ENCODE results near the gene SERPINA4.
"Not testable (repeated sequence)": the region's sequence is repeated elsewhere in the genome, so short reads cannot be mapped to it uniquely, and the experiment has no call there.

Gene SERPINA4

GRCh38 chr14:94596361-94596760, 35.1 kb downstream of the SERPINA4 start:
- H3K9ac ChIP-seq (ENCODE audit: low read length in 5 of 5) = no peak overlapping the region
- H3K4me3 ChIP-seq (ENCODE audit: low read depth in 1 of 5, low read length in 5 of 5) = no peak overlapping the region
- H3K9me3 ChIP-seq (ENCODE audit: control insufficient read depth in 5 of 5, low read length in 5 of 5) = no peaks in the 10 kb centered on the region
- no peak overlapping the region for H3K27ac ChIP-seq (ENCODE audit: low read depth, low read length)
- no peaks in the 10 kb centered on the region for H3K36me3 ChIP-seq (ENCODE audit: control insufficient read depth in 5 of 5, insufficient read depth in 5 of 5, low read length in 5 of 5)
- peaks cover 0 to 18% (median 16%) of the 10 kb centered on the region in 5 donors for H3K4me1 ChIP-seq (ENCODE audit: control insufficient read depth in 5 of 5, insufficient read depth in 5 of 5, low read length in 5 of 5)
- peaks cover 0 to 17% (median 4%) of the 10 kb centered on the region in 5 donors for H3K27me3 ChIP-seq (ENCODE audit: control insufficient read depth in 5 of 5, insufficient read depth in 4 of 5, low read length in 5 of 5)

GRCh38 chr14:94597788-94598187, 36.5 kb downstream of the SERPINA4 start:
- H3K27me3 ChIP-seq (ENCODE audit: control insufficient read depth in 5 of 5, insufficient read depth in 4 of 5, low read length in 5 of 5) = peaks cover 0 to 17% (median 4%) of the 10 kb centered on the region in 5 donors
- peaks cover 1 to 27% (median 20%) of the 10 kb centered on the region in 5 donors for H3K4me1 ChIP-seq (ENCODE audit: control insufficient read depth in 5 of 5, insufficient read depth in 5 of 5, low read length in 5 of 5)
- H3K9me3 ChIP-seq (ENCODE audit: control insufficient read depth in 5 of 5, low read length in 5 of 5) = no peaks in the 10 kb centered on the region
- no peaks in the 10 kb centered on the region for H3K36me3 ChIP-seq (ENCODE audit: control insufficient read depth in 5 of 5, insufficient read depth in 5 of 5, low read length in 5 of 5)
- H3K27ac ChIP-seq (ENCODE audit: low read depth, low read length) = no peak overlapping the region
- H3K4me3 ChIP-seq (ENCODE audit: low read depth in 1 of 5, low read length in 5 of 5) = no peak overlapping the region
- no peak overlapping the region for H3K9ac ChIP-seq (ENCODE audit: low read length in 5 of 5)

DNA sequence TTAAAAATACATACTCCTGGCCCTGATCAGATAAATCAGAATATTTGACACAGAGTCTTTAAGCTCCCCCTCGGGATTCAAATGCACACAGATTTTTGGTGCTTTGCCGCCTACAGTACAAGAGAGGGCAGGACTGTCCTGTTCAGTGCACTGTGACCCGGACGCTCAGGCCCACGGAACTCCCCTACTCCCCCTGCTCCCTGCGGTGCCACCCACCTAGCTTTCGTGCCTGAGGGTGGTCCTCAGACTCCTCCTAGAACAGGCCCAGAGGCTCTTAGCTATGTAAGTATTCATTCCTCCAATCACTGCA, 37.2 kb downstream of the SERPINA4 start:
- Histone ChIP-seq H3K36me3 (ENCODE audit: control insufficient read depth in 5 of 5, insufficient read depth in 5 of 5, low read length in 5 of 5) (no peaks in the 10 kb centered on the region), H3K27ac (ENCODE audit: low read depth, low read length) (no peak overlapping the region), H3K9ac (ENCODE audit: low read length in 5 of 5) (no peak overlapping the region), H3K4me3 (ENCODE audit: low read depth in 1 of 5, low read length in 5 of 5) (no peak overlapping the region), H3K27me3 (ENCODE audit: control insufficient read depth in 5 of 5, insufficient read depth in 4 of 5, low read length in 5 of 5) (peaks cover 0 to 17% (median 4%) of the 10 kb centered on the region in 5 donors), H3K4me1 (ENCODE audit: control insufficient read depth in 5 of 5, insufficient read depth in 5 of 5, low read length in 5 of 5) (peaks cover 1 to 27% (median 20%) of the 10 kb centered on the region in 5 donors), H3K9me3 (ENCODE audit: control insufficient read depth in 5 of 5, low read length in 5 of 5) (no peaks in the 10 kb centered on the region)

GRCh38 chr14:94598816-94599655, 37.8 kb downstream of the SERPINA4 start:
- Histone ChIP-seq H3K4me1 (ENCODE audit: control insufficient read depth in 5 of 5, insufficient read depth in 5 of 5, low read length in 5 of 5) (peaks cover 1 to 27% (median 20%) of the 10 kb centered on the region in 5 donors), H3K27me3 (ENCODE audit: control insufficient read depth in 5 of 5, insufficient read depth in 4 of 5, low read length in 5 of 5) (peaks cover 0 to 17% (median 4%) of the 10 kb centered on the region in 5 donors), H3K36me3 (ENCODE audit: control insufficient read depth in 5 of 5, insufficient read depth in 5 of 5, low read length in 5 of 5) (no peaks in the 10 kb centered on the region), H3K27ac (ENCODE audit: low read depth, low read length) (no peak overlapping the region), H3K4me3 (ENCODE audit: low read depth in 1 of 5, low read length in 5 of 5) (no peak overlapping the region), H3K9me3 (ENCODE audit: control insufficient read depth in 5 of 5, low read length in 5 of 5) (no peaks in the 10 kb centered on the region), H3K9ac (ENCODE audit: low read length in 5 of 5) (no peak overlapping the region)

DNA sequence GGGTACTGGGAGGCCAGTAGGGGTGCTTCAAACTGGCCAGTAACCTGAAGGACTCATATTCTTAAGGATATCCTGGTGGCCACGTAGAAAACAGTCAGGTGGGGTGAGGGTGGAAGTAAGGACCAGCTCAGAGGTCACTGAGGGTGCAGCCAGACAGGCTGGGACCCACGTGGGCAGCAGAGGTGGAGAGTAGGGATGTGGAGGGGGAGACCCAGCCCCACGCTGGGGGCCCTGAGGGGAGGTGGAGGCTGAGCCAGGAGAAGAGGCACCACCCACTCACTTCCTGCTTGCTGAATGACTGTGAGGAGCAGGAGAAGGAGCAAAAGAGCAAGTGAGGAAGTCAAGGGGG, 38.4 kb downstream of the SERPINA4 start:
- Histone ChIP-seq H3K4me3 (ENCODE audit: low read depth in 1 of 5, low read length in 5 of 5) (no peak overlapping the region), H3K36me3 (ENCODE audit: control insufficient read depth in 5 of 5, insufficient read depth in 5 of 5, low read length in 5 of 5) (no peaks in the 10 kb centered on the region), H3K9me3 (ENCODE audit: control insufficient read depth in 5 of 5, low read length in 5 of 5) (no peaks in the 10 kb centered on the region), H3K27ac (ENCODE audit: low read depth, low read length) (no peak overlapping the region), H3K9ac (ENCODE audit: low read length in 5 of 5) (no peak overlapping the region), H3K4me1 (ENCODE audit: control insufficient read depth in 5 of 5, insufficient read depth in 5 of 5, low read length in 5 of 5) (peaks cover 1 to 27% (median 20%) of the 10 kb centered on the region in 5 donors), H3K27me3 (ENCODE audit: control insufficient read depth in 5 of 5, insufficient read depth in 4 of 5, low read length in 5 of 5) (peaks cover 0 to 17% (median 2%) of the 10 kb centered on the region in 5 donors)

- Histone ChIP-seq H3K4me1 (ENCODE audit: control insufficient read depth in 5 of 5, insufficient read depth in 5 of 5, low read length in 5 of 5) (peaks cover 1 to 27% (median 20%) of the 10 kb centered on the region in 5 donors), H3K4me3 (ENCODE audit: low read depth in 1 of 5, low read length in 5 of 5) (no peak overlapping the region), H3K27me3 (ENCODE audit: control insufficient read depth in 5 of 5, insufficient read depth in 4 of 5, low read length in 5 of 5) (peaks cover 0 to 17% (median 0%) of the 10 kb centered on the region in 5 donors), H3K36me3 (ENCODE audit: control insufficient read depth in 5 of 5, insufficient read depth in 5 of 5, low read length in 5 of 5) (no peaks in the 10 kb centered on the region), H3K9me3 (ENCODE audit: control insufficient read depth in 5 of 5, low read length in 5 of 5) (no peaks in the 10 kb centered on the region), H3K27ac (ENCODE audit: low read depth, low read length) (peak overlapping the region; percentile 35), H3K9ac (ENCODE audit: low read length in 5 of 5) (no peak overlapping the region)
Observed at GRCh38 chr14:94600148-94600545, 38.9 kb downstream of the SERPINA4 start.

DNA sequence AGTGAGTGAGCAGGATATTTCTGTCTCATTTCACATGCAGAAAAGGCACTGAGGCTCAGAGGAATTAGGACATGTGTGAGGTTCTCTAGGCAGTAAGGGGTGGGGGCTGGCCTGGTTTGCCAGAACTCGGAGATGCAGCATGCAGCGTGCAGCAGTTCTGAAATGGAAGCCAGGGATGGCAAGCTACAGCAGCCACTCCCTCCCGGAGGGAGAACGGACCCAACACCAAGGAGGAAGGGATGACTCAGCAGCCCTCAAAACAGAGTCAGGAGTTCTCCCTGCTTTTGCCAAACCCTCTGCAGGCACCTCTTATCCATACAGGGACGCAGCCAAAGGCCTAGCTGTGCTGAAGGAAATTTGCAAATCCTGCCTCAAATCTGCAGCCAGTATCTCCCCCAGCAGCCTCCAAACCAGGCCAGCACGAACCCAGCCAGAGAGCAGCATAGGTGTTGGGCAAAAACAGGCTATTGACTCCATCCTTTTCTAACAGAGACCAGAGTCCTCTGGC, 40.7 kb downstream of the SERPINA4 start:
- Histone ChIP-seq H3K36me3 (ENCODE audit: control insufficient read depth in 5 of 5, insufficient read depth in 5 of 5, low read length in 5 of 5) (no peaks in the 10 kb centered on the region), H3K4me1 (ENCODE audit: control insufficient read depth in 5 of 5, insufficient read depth in 5 of 5, low read length in 5 of 5) (peaks cover 1 to 27% (median 20%) of the 10 kb centered on the region in 5 donors), H3K4me3 (ENCODE audit: low read depth in 1 of 5, low read length in 5 of 5) (no peak overlapping the region), H3K27me3 (ENCODE audit: control insufficient read depth in 5 of 5, insufficient read depth in 4 of 5, low read length in 5 of 5) (peaks cover 0 to 17% (median 1%) of the 10 kb centered on the region in 5 donors), H3K27ac (ENCODE audit: low read depth, low read length) (no peak overlapping the region), H3K9me3 (ENCODE audit: control insufficient read depth in 5 of 5, low read length in 5 of 5) (no peaks in the 10 kb centered on the region), H3K9ac (ENCODE audit: low read length in 5 of 5) (no peak overlapping the region)

DNA sequence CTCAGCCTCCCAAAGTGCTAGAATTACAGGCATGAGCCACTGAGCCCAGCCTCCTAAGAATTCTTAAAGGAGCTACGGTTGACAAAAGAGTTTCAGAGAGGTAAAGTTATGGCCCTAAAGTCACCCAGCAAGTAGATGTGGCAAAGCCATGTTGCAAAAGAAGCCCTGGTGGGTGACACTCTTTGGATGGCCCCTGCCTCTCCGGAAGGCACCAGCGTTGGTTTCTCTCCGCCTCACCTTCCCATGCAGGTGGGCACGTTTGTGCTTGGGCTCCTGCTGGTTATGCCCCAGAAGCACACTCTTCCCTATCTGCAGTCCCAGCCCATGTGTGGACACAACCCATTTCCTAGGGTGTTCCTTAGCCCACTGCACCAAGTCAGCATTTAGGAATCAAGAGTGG, 41.5 kb downstream of the SERPINA4 start:
- Histone ChIP-seq H3K9ac (ENCODE audit: low read length in 5 of 5) (no peak overlapping the region), H3K27ac (ENCODE audit: low read depth, low read length) (no peak overlapping the region), H3K27me3 (ENCODE audit: control insufficient read depth in 5 of 5, insufficient read depth in 4 of 5, low read length in 5 of 5) (peaks cover 0 to 14% (median 2%) of the 10 kb centered on the region in 5 donors), H3K4me3 (ENCODE audit: low read depth in 1 of 5, low read length in 5 of 5) (no peak overlapping the region), H3K9me3 (ENCODE audit: control insufficient read depth in 5 of 5, low read length in 5 of 5) (no peaks in the 10 kb centered on the region), H3K36me3 (ENCODE audit: control insufficient read depth in 5 of 5, insufficient read depth in 5 of 5, low read length in 5 of 5) (no peaks in the 10 kb centered on the region), H3K4me1 (ENCODE audit: control insufficient read depth in 5 of 5, insufficient read depth in 5 of 5, low read length in 5 of 5) (peaks cover 1 to 27% (median 20%) of the 10 kb centered on the region in 5 donors)

GRCh38 chr14:94605361-94605760, 44.1 kb downstream of the SERPINA4 start:
- Histone ChIP-seq H3K4me1 (ENCODE audit: control insufficient read depth in 5 of 5, insufficient read depth in 5 of 5, low read length in 5 of 5) (peaks cover 0 to 11% (median 8%) of the 10 kb centered on the region in 5 donors), H3K9me3 (ENCODE audit: control insufficient read depth in 5 of 5, low read length in 5 of 5) (no peaks in the 10 kb centered on the region), H3K36me3 (ENCODE audit: control insufficient read depth in 5 of 5, insufficient read depth in 5 of 5, low read length in 5 of 5) (no peaks in the 10 kb centered on the region), H3K4me3 (ENCODE audit: low read depth in 1 of 5, low read length in 5 of 5) (no peak overlapping the region), H3K27me3 (ENCODE audit: control insufficient read depth in 5 of 5, insufficient read depth in 4 of 5, low read length in 5 of 5) (peaks cover 0 to 5% (median 0%) of the 10 kb centered on the region in 5 donors), H3K9ac (ENCODE audit: low read length in 5 of 5) (no peak overlapping the region), H3K27ac (ENCODE audit: low read depth, low read length) (no peak overlapping the region)

DNA sequence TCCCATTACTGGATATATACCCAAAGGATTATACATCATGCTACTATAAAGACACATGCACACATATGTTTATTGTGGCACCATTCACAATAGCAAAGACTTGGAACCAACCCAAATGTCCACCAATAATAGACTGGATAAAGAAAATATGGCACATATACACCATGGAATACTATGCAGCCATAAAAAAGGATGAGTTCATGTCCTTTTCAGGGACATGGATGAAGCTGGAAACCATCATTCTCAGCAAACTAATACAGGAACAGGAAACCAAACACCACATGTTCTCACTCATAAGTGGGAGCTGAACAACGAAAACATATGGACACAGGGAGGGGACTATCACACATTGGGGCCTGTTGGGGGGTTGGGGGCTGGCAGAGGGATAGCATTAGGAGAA, 47.7 kb downstream of the SERPINA4 start:
- H3K27me3 ChIP-seq (ENCODE audit: control insufficient read depth in 5 of 5, insufficient read depth in 4 of 5, low read length in 5 of 5); H3K9me3 ChIP-seq (ENCODE audit: control insufficient read depth in 5 of 5, low read length in 5 of 5); H3K4me1 ChIP-seq (ENCODE audit: control insufficient read depth in 5 of 5, insufficient read depth in 5 of 5, low read length in 5 of 5); H3K9ac ChIP-seq (ENCODE audit: low read length in 5 of 5); H3K27ac ChIP-seq (ENCODE audit: low read depth, low read length); H3K4me3 ChIP-seq (ENCODE audit: low read depth in 1 of 5, low read length in 5 of 5); H3K36me3 ChIP-seq (ENCODE audit: control insufficient read depth in 5 of 5, insufficient read depth in 5 of 5, low read length in 5 of 5): not testable (repeated sequence)

Data from subcutaneous abdominal adipose tissue (tissue), 5 donors.